HG03565 (cell line): ENCODE results near the gene CTCFL.

Source experiments
- ATAC-seq: cut with Tn5 transposase; IDR thresholded peaks from one replicate; pipeline ENCODE4 v1.9.1; 2021; ENCODE audit warnings: mild to moderate bottlenecking, moderate library complexity; ENCODE audit not compliant: unreplicated experiment

The CTCFL gene

DNA sequence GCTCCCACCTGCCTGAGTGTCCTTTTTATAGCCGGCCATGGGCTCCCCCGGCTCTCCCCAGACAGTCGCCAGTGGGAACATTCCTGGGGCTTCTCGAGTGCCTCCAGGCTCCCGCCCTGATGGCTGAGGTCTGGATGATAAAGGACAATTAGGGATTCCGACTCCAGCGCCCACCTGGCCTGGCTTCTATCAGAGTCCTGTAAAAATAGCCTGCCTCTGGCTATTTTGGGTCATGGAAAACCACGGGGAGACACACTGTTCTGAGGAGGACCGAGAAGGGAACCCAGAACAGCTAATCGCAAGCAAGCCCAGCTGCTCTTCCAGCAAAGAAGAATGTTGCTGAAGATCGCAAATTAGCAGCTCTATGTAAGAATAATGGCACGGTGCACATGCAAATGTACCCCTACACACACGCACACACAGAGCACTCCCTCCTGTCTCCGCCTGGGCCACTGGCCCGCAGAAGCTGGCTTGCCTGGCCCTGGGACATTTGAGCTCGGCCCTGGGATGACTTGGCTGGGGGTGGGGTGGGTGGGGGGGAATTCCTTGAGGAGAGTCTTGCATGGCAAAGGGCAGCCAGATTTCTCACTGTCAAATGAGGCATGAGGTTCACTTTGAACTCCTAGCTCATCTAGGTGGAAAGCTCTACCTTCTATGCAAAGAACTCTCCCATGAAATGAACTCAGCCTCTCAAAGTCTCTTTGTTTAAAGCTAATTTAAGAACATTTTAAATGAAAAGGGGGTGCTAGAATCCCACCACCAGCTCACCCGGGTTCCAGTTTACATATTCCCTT lies 55.3 kb downstream of the CTCFL start:
- ATAC-seq = no peak

DNA sequence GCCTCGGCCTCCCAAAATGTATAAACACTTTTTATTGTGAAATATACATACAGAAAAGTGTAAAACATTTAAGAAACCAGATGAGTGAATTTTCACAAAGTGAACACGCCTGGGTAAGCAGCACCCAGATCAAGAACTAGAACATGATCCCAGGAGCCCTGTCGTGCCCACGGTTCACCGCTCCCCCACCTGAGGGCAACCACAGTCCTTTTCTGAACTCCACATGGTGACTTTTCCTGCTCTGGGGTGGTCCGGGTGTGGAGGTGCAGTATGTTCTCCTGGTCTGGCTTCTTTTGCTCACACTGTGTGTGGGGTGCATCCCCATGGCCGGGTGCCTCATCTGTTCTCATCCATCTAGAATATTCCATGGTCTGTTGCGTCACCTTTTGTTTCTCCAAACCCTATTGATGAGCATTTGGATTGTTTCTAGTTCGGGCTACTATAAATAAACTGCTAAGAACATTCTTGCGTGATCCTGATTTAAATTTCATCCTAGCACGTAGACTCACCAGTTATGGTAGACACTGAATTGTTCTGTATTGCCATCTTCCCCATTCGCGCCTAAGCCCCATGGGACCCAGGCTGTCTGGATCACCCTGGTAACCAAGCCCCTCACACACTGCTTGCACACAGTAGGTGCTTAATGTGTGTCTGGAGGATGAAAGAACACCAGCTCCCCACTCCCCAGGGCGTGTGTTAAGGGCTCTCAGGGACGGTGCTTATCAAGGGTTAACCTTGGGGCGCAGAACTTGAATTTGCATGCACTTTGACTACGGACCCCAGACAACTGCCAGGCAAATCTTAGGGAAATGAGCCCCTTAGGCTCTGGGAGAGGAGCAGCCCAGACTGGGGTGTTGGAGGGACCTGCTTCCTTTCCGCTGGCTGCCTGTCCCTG lies 56.2 kb downstream of the CTCFL start:
- no peak for ATAC-seq

DNA sequence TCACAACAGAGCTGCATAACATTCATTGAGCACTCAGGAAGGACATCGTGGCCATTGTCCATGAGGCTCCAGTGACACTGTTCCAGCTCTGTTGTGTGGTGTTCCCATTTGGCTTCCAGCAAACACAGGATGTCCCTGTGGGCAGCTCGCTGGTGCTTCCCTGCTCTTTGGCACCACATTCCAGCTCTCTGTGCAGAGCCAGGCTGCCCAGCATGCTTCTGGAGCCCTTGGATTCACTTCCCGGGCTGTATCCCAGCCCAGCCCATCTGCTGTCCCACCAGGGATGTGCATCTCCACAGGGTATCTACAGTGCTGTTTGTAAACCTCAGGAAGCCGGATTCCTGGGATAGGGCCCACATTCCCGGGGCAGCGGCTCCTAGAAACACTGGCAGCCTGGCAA lies 57.2 kb downstream of the CTCFL start:
- no peak for ATAC-seq

DNA sequence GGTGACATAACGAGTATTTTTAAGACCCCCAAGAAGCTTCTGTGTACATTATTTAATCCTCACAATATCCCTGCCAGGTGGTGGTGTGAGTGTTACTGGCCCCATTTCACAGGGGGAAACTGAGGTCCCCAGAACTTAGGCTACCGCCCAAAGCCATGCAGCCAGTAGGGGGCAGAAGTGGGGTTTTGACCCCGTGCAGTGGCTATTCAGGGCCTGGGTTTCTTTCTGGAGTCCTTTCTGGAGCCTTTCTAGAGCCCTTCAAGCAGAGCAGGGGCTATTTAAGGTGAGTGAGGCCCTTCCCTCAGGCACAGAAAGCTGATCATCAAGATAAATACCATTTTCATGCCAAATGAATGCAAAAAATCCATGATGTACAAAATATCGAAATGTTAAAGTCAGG lies 59.0 kb downstream of the CTCFL start:
- no peak for ATAC-seq

DNA sequence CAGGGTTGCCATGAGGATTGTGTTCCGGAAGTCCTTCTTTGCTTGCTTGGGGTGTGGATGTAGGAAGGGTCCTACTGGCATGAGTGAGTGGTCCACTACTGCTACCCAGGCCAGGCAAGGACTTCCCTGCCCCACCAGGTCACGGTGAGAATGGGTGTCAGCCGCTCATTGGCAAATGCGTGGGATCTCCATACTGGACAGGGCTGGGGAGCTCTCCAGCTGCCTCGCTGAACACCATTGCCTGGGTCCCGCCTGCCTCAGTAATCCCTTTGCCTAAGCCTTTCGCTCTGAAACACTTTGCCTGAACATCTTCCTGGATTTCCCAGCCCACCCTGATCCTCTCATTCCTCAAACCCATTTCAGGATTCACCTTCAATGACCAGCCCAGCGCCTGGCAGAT lies 59.5 kb downstream of the CTCFL start:
- ATAC-seq = no peak

DNA sequence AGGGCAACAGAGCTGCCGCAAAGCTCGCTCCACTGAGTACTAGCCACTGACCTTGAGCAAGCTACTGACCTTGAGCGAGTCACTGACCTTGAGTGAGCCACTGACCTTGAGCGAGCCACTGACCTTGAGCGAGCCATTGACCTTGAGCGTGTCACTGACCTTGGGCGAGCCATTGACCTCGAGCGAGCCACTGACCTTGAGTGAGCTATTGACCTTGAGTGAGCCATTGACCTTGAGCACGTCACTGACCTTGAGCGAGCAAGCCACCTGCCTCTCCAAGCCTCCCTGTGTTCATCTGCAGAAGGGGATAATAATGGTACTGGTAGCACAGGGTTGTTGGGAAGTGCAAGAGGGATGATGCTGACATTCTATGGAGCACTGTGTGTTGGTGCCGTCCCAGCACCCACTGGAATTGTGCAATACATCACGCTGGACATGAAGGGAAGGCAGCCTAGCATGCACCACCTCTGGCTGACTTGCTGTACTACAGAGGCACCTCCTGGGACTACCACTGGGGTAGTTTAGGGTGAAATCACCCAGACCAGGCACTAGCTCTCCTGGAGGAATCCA lies 60.2 kb downstream of the CTCFL start:
- no peak for ATAC-seq

DNA sequence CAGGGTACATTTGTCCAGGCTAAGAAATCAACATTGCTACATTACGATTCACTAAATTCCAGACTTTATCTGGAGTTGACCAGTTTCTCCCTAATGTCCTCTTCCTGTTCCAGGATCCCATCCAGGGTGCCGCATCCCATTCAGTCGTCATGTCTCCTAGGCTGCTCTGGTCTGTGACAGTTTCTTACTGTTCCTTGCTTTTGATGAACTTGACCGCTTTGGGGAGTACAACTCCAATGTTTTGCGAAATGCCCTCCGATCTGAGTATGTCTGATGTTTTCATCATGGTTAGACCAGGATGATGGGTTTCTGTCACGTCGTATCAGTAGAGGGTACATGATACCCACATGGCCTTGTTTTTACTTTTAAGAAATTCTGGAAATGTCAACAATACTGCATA lies 62.2 kb downstream of the CTCFL start:
- ATAC-seq = no peak

DNA sequence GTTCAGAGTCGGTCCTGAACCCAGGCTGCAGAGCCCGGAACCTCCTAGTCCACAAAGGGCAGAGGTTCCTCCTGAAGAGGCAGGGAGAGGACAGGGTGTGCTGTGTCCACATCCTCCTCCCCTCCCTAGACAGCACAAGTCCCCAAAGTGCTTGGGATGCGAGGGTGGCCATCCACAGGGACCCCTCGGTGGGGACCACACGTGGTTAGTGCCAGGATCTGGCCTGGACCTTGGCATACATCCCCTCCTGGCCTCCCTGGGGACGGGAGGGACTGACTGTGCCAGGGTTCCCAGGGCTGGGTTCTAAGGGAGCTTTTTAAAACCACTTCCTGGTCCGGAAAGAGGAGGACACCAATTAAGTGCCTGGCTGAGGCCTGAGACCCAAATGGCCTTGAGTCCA lies 63.2 kb downstream of the CTCFL start:
- no peak for ATAC-seq

DNA sequence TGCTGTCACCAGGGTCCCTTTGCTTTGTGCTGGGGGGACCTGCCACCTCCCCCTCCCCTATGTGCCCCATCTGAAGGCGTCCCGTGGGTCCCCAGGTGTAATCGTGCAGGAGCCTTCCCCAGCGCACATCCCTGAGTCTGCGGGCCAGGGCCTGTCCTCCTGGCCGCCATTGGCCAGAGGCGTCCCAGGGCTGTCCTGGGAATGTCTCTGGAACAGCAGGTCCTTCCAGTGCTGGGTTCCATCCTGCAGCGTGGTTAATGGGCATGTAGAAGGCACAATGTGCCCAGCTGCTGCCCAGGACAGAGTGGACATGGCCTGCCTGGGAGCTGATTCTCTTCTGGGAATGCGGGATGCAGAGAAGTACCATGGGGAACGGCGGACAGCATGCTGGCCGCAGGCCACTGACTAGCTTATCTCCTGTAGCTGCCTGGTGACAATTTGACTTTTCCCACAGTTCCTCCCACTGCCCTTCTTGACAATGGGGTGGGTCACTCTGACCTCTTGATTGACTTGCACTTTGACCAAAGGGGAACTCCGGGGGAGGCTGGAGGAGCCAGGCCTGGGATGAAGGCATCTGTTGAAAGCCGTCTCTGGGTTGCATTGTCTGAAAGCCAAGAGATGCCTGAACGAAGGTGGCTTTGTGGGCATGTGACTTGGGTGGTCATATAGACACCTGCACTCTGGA lies 64.0 kb downstream of the CTCFL start:
- ATAC-seq = no peak

DNA sequence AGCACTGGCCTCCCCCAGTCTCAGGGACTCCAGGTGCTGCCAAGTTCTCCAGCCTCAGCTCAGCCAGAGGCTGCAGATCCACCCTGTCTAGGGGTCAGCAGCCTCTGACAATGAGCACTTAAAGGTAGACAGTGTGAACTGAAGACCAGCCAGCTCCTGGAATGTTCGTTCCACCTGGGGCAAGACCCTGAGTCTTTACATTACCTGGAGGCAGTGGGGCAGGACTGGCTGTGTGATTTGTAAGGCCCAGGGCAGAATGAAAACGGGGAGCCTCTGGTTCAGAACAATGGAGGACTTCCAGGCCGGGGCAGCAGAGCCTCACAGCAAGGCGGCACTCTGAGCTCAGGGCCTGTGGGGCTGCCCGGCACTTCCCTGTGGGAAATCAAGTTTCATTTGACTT lies 65.0 kb downstream of the CTCFL start:
- ATAC-seq = no peak

DNA sequence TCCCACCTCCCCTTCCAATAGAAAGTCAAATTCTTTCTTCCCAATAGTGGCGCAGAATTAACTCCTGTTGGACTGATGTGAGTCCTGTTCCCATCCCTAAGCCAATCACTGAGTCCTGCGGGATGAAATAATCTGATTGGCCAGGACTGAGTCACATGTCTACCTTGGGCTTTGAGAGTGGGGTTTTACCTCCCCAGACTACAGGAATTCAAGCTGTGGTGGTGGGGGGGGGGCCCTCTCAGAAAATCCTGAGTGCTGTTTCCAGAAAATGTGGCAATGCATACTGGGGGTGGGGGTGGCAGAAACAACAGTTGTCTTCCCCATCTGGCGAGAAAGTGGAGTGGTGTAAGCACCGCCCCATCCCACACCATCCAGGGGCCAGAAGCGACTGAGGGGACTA lies 65.7 kb downstream of the CTCFL start:
- ATAC-seq = no peak

DNA sequence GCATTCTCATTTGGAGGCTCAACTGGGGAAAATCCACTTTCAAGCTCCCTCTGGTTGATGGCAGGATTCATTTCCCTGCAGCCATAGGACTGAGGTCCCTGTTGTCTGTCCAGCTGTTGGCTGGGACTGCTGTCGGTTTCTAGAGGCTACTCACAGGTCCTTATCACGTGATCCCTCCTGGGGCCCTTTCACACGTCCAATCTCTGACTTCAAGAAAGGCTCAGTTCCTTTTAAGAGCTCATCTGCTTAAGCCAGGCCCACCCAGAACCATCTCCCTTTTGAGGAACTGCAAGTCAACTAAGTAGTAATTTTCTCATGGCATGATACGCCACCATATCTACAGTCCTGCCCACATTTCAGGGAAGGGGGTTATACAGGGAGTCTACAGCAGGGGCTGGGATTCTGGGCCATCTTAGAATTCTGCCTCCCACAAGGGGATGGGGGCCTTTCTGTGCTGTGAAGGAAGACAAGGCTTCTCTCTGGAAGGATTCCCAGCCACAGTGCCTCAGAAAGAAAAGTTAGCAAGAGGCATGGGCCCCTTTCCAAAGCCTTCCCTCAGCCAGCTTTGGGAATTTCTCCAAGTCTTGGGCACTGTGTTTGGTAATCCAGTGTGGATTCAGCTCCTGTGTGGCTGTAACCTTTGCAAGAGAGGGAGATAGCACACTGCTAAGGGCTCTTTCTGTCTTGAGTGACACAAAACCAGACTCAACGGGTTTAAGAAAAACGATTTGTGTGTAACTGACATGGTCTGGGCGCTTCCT lies 66.4 kb downstream of the CTCFL start:
- no peak for ATAC-seq

DNA sequence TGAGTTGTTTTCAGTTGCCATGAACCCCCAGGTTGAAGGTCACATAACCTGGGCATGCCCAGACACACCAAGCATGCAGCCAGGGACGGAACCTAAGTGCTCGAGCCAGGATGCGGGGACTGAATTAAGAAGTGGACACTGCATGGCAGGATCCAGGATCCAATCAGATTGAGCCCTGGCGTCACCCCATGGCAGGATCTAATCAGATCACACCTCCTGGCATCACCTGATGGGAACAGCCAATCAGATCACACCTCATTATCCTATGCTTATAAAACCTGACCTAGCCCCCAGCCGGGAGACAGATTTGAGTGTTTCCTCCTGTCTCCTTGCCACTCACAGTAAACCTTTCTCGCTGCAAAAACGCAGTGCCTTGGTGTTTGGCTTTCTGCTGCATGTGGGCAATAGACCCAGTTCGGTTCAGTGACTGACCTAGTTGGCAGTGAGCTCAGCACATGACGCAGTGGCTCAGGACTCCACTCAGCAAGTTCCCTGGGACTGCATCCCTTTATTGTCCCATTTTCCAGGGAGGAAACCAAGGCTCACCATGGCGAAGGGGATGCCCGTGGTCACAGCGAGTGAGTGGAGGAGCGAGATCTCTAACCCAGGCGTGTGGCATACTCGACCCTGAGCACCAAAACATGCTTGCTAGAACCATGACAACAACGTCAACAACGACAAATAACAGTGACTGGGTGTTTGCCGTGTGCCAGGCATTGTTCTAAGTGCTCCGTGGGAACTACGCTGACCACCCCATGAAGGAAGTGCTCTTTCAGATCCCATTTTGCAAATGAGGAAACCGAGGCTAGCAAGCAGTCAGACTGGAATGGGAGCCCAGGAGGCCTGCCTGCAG lies 67.5 kb downstream of the CTCFL start:
- no peak for ATAC-seq

DNA sequence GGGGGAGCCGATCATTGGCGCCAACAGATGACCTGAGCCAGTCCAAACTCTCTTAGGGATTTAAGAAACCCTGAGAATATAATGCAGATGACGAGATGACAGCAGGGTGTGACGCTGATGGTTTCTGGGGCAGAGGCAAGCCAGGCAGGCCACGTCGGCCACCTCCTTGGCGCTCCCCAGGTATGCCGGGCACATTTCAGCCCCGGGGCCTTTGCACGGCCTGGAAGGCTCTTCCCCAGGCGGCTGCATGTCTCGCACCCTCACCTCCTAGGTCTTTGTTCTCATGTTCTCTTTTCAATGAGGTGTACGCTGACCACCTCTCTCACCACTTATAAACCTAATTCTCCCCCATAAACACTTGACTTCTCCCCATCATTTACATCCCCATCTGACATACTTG lies 68.8 kb downstream of the CTCFL start:
- ATAC-seq = no peak

DNA sequence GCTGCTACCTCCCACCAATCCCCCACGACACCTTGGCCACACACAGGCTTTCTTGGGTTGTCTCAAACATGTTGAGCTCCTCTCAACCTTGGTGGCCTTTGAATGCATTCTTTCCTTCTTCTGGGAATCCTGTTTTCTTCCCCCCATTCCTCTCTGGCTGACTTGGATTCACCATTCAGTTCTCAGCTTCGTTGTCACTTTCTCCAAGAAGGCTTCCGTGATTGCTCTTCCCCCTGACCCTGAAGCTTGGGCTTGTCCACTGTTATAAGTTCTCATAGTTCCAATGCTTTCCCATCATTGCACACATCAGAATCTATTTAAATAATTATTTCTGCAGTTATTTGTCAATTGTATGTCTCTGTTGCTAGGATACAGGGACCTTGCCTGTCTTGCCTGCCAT lies 69.6 kb downstream of the CTCFL start:
- ATAC-seq = no peak

DNA sequence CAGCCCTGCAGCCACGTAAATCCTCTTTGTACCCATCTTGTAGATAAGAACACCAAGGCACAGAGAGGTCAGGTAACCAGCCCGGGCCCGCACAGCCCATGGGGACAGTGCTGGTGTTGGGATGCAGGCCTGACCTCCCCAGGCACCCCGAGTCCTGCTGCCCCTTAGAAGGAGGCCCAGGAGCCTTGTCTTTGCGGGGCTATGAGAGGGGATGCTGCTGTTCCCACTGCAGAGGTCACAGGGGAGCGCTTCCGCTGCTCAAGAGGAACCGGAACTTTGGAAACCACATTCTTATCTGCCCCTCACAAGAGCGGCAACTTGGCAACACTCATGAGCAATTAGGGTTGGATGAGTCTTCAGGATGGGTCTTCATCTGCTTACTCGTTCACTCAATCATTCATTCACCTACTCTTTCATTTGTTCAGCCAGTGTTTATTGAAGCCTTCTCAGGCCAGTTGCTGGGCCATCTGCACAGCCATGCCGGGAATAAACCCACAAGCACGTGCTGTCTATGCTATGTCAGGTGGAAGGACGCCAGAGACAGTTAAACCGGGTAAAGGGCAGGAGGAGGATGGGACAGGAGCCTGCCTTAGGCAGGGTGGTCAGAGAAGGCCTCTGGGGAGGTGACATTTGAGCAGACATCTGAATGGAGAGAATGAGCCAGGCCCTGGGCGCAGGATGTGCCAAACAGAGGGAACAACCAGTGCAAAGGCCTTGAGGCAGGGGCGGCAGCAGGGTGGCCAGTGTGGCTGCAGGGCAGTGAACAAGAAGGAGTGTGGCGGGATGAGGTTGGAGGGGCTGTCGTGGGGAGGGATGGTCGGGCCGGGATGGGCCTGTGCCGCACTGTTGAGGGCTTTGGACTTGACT lies 72.9 kb downstream of the CTCFL start:
- no peak for ATAC-seq

DNA sequence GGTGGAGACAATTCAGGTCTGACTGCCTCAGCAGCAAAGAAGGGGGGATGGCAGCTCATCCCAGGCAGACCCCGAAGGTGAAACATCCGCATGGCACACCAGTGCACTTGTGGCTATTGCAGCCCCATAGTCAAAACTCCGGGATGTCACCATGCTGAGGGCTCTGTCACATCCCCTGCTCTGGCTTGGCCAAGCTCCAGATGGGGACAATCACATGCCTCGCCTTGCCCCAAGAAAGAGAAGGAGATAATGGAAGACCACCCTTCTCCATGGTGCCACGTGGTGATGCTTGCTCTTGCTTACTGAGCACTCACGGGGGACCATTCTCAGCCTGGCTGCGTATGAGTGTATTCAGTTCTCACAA lies 73.5 kb downstream of the CTCFL start:
- no peak for ATAC-seq

DNA sequence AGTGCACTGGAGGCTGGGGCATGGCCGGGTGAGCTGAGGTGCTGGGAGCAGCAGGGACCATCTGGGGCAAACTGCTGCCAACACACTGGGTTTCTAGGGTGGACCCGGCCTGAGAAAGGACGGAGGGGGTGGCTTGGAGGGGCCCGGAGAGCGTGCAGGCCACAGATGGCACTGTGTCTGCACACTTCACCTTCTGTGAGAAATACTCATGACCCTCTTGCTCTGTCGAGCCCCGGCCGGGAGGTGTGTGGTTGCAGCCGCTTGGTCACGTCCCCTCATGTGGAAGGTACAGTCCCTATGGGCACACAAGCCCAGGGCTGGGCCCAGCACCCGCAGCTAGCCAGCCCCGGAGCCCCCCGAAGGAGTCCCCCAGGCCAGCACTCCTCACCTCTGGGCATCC lies 74.0 kb downstream of the CTCFL start:
- ATAC-seq = no peak

DNA sequence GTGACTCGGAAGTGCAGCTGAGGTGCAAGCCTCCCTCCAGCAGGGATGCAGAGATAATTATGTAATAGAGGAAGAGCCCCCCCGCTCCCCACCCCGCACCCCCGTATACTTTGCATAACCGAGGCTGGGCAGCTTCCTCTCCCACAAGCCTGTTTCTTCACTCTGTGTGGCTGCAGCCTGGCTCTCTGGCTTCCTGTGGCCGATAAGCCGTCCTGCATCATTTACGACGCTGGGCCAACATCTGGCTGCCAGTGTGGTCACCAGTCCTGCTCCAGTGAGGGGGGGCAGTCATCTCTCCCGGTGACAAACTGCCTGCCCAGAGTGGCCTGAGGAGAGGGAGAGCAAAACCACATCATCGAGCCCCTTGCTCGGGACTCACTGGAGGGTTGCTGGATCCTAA lies 74.5 kb downstream of the CTCFL start:
- peak; percentile 77 for ATAC-seq
